Activated CD4-positive, CD25-positive, alpha-beta regulatory T cell (primary cell): ENCODE results near the gene PATJ.
"Not testable (repeated sequence)": the region's sequence is repeated elsewhere in the genome, so short reads cannot be mapped to it uniquely, and the experiment has no call there.

Experiments
- DNase-seq, 4 experiments: peaks; one replicate each; lab custom pipeline; 2025; lab: John Stamatoyannopoulos, UW

PATJ gene

DNA sequence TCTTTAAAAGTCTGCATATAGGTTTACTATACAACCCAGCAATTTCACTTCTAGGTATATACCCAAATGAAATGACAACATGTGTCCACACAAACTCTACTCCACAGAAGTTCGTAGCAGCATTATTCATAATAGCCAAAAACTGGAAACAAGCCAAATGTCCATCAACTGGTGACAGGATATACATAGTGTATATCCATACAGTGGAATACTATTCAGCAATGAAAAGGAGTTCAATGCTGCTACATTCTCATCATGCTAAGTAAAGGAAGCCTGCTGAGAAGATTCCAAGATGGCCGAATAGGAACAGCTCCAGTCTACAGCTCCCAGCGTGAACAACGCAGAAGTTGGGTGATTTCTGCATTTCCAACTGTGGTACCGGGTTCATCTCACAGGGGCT is 200.6 kb downstream of the PATJ start:
- DNase-seq: no peak

DNA sequence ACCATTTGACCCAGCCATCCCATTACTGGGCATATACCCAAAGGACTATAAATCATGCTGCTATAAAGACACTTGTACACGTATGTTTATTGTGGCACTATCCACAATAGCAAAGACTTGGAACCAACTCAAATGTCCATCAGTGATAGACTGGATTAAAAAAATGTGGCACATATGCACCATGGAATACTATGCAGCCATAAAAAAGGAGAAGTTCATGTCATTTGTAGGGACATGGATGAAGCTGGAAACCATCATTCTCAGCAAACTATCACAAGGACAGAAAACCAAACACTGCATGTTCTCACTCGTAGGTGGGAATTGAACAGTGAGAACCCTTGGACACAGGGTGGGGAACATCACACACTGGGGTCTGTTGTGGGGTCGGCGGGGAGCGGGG is 206.4 kb downstream of the PATJ start:
- not testable (repeated sequence) for DNase-seq

DNA sequence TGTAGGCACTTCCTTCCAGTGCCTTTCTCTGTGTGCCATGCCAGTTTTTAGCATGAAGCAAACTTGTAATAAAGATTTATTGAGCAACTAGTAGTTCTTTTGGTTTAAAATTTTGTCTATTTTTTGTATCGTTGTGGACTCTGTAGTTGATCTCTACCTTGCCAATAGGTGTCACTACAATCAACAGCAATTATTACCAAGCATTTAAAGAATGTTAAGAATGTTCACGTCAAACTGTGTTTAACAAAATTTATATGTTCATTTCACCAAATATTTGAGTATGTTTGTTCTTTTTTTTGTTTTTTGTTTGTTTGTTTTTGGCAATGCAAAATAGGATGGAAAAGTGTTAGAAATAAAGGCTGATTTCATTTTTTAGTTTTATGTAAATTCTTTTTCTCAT is 208.1 kb downstream of the PATJ start:
- no peak for DNase-seq

DNA sequence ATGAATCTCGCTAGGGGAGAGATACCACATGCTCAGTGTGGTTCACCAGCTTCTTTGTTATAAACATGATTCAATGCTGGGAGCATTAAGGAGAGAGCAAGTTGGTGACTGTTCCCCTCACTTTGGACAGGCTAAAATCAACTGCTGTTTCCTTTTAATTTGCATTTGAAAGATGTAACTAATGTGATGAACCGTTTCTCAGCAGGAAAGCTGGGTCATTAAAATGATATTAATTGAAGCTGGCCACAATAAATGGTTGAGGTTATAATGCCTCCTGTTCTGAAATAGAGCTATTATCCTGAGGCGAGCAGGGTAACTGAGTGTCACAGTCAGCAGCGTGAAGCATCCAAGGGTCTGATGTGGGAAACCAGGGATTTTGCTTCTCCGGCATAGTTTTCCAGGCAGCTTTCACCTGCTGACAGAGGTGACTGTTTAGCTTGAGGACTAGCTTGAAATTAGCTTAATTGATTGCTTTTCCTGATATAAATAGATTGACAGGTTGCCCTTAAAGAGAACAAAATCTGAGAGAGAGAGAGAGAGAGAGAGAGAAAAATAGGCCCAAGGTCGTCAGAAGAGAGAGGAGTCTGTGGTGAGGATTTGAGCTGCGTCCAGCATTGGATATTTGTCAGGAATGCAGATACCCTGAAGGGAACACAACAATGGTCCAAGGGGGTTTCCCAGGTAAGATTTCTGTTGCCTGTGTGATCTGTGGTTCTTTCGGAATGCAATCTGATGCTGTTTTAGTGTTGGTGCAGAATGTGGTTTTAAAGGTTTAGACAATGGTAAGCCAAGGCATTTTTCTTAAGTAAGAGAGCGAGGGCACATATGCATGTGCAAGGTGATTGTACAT is 209.7 kb downstream of the PATJ start:
- DNase-seq: no peak

DNA sequence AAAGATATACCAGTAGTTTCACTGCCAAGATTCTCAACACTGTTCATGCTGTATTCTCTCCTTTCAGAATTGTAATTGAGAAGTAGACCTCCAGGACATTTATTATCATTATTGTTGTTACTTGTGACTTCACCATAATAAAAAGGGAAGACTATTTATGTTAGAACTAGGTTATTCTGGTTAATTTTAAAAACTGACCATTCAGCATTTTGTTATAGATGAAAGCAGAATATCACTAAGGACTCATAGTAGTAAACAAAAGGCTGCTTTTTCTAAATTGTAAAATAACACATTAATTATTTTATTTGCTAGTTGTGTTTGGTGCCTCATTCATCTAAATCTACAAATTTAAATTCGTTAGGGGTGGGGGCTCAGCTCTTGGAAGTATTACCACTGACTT is 210.4 kb downstream of the PATJ start:
- DNase-seq: no peak

DNA sequence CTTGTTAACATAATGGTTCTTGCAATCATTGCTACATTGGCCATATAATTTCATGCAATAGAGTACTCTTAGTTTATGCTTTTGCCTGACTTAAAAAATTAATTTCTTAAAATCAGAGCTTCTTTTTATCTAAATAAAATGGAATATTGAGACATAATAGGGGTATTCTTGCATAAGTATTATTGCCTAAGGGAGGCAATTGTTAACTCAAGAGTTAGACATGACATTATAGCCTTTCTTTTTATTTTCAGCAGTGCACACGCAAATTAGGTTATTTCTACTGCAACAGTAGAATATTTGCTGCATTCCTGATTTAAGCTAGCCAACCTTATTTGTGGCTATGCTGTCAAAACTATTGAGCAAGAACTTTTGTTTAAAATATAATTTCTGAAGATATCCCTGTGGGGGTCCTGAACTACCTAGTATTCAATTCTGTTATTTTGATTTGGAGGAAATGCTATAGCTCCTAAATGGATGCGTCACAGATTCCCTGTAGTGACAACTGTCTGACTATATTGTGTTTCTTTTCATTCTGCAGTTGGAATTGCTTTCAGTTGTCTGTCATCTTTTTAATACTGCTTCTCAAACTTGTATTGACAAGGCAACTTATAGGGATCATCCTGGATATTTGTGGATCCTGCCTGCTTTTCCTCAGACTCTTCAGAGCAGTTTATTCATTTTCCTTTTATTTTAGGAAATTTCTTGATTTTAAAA is 211.0 kb downstream of the PATJ start:
- no peak for DNase-seq

DNA sequence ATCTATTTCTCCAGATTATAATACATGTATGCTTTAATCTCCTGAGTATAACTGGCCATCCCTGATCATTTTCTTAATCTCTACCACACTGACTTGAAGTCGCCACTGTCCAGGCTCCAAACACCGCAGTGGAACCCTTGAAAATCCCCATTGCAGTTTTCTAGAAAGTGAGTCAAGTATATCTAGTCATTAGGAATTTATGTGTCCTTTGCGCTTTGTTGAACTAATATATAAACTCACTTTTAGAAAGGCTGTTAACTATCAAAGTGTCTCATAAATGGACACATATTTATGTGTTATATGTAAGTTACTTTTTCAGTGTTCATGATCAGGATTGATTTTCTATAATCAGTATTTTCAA is 211.5 kb downstream of the PATJ start:
- DNase-seq: no peak

DNA sequence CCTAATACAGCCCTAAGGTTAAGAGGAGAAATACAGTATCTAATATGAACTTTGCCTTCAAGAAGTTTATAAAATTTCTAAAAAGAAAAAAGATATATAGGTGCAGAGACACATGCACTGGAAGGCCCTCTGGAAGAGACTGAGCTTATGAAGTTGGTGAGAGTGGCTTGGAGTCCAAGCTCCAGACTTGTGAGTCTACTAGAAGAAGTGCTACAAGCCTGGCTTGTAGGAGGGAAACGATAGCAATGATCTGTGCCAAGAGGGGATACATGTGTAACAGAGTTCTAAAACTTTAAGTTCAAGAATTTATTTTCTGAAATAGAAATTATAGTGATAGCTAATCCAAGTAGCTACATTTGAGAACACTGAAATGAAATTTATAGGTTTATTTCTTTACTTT is 213.0 kb downstream of the PATJ start:
- no peak for DNase-seq

DNA sequence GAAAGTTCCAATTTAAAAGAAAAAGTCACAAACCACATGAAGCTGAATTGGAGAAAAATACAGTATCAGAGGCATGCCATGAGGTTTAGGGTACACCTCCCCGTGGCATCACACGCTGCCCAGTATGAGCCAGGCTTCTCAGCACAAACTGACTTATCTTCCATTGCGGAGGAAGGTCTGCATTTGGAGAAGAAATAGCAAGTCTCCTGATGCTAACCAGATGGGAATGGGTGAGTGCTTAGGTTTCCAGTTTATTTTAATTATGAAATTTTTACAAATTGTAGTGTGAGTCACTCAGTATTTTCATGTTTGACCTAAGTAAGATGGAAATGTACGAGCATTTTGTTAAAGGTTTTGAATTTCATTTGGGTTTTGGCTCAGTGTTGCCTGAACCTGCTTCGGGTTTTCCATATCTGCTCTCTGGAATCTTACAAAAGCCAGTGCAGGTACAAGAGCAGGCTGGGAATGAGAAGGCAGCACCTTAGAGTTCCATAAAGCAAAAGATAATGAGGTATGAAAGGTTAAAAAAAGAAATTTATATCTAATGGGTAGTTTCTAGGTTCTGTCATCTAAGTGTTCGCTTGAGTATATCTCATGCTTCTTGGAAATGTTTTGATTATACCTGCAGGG is 213.9 kb downstream of the PATJ start:
- no peak for DNase-seq

DNA sequence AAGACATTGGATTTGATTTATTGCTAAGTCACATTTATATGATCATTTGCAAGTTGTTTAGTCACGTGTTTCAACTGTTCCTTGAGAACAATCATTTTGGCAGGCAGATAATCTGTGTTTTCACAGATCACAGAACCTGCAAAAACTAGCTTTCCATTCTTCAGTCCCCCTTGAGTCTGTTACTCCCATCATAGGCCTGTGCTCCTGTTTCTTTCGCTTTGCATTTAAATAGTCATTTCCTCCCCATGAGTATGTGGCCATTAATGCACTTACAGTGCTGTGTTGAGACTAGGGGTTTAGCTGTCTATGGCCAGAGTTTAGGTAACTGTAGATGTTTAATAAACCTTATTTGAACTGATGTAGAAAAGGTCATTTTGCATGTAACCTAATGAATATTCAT is 214.5 kb downstream of the PATJ start:
- DNase-seq: no peak

DNA sequence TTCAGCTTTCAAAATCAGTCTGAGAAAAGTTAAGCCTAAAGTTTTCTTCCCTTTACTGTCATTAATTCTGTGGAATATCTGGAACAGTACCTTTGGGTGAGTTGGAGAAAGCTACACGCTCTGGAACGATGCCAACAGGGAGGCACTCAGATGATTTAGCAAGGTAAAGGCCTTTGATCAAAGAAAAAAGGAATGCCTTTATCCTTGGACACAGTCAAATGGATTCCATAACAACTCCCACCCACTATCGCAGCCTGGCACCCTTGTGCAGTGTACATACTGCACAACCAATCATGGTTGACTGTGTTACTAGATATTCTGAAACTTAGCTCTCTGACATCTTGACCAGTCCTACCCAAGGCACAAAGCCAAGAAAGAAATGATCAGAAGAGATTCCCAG is 218.7 kb downstream of the PATJ start:
- no peak for DNase-seq

DNA sequence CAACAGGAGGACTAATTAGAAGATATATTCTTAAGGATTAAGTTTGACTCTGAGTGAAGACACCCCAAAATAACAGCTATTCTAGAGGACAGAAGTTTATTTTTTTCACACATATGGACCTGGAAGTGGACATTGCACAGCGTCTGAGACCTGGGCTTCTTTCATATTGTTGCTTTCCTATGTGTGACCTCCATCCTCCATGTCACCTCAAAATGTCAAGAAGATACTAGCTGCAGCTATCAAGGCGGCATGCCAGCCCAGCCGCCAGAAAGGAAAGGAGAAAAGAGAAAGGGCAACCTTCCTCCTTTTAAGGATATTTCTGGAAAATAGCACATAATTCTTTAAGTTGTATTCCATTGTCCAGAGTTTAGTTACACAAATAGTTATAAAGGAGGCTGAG is 220.4 kb downstream of the PATJ start:
- no peak for DNase-seq

DNA sequence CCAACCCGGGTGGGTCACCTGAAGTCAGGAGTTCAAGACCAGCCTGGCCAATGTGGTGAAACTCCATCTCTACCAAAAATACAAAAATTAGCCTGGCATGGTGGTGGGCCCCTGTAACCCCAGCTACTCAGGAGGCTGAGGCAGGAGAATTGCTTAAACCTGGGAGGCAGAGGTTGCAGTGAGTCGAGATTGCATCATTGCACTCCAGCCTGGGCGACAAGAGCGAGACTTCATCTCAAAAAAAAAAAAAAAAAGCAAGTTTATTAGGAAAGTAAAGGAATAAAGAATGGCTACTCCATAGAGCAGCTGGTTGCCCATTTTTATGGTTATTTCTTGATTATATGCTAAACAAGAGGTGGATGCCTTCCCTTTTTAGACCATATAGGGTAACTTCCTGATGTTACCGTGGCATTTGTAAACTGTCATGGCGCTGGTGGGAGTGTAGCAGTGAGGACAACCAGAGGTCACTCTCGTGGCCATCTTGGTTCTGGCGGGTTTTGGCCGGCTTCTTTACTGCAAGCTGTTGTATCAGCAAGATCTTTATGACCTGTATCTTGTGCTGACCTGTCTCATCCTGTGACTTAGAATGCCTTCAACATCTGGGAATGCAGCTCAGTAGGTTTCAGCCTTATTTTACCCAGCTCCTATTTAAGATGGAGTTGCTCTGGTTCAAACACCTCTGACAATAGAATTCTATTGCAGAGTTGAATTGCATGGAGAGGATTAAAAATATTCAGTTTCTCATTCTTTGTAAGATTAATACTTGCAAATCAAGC is 224.4 kb downstream of the PATJ start:
- DNase-seq: not testable (repeated sequence)

DNA sequence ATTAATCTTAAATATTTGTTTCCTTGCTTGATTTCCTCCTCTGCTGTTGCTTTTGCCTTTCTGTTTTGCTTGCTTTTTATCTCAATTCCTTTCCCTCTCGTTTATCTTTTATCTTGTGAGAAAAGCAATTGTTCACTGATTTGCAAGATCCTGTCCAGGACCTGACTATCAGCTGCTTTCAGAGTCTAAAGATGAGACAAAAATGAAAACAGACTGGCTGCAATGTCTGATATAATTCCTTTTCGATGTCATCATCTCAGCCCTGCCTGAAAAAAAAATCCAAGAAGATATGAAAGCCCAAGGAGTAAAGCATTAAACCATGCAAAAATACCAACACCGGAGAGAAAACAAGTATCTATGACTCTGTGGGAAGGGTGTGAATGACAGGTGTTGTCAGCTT is 225.5 kb downstream of the PATJ start:
- DNase-seq: no peak

DNA sequence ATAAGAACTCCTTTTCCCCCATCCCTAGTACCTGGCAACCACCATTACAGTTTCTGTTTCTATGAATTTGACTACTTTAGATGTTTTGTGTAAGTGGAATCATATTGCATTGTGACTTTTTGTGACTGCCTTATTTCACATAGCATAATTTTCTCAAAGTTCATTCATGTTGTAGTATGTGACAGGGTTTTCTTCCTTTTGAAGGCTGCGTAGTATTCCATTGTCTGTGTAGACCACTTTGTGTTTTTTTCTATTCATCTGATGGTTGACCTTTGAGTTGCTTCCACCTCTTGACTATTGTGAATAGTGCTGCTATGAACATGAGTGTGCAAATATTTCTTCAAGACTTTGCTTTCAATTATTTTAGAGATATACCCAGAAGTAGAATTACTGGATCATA is 226.6 kb downstream of the PATJ start:
- DNase-seq: no peak

DNA sequence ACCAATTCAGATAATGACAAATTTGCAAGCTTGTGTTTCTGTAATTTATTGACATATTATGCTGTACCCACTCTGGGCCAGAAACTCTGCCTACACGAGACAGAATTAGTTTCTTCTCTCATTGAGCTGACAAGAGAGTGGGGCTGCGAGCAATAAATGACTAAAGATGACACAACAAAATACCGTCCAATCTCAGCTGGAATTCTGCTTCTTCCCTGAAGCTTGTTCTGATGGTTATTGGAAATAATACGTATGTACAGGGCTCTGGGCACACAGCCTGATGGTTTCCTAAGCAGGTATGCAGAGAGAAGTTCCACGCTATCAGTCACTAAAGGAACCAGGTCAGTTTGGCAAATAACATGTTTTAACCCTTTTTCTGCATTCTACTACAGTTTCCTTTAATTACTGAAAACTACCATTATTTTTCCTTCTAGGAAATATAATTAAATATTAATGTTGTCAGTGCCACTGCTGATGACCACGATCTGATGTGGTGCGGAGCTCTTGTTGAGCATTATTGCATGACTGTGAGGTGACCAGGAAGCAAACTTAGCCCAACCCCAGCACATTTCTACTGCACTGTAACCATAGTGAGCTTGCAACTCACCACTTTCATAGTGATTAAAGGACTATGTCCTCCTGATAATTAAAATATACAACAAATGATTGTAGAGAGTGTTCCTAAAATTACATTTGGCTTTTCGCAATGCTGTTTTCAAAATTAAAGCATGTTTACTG is 231.0 kb downstream of the PATJ start:
- DNase-seq: no peak

DNA sequence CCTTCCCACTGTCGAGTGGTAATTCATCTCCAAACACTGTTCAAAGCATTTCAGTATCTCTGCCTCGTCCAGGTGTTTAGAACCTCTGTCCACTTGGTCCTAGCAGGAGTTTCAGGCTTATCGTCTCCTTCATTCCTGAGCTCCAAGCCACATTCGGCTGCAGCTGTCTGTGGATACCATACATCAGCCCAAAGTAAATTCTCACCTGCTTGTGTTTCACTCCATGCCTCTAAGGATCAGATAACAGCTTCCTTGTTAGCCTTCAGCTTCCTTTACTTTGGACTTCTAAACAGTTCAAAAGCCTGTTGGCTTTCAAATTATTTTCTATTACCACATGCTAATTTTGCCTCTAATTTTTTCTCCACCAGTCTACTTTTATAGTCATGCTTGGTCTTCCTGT is 233.4 kb downstream of the PATJ start:
- no peak for DNase-seq

DNA sequence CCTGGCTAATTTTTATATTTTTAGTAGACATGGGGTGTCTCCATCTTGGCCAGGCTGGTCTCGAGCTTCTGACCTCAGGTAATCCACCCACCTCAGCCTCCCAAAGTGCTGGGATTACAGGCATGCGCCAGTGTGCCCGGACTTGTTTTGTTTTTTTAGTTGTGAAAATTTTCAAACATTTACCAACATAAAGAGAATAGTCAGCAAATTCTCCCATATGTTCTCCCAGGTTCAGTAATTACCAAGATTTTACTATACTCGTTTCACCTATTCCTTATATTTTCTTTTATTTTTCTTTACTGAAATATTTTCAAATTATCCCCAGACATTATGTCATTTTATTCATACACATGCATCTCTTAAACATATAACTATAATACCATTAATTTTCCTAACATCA is 234.3 kb downstream of the PATJ start:
- no peak for DNase-seq

DNA sequence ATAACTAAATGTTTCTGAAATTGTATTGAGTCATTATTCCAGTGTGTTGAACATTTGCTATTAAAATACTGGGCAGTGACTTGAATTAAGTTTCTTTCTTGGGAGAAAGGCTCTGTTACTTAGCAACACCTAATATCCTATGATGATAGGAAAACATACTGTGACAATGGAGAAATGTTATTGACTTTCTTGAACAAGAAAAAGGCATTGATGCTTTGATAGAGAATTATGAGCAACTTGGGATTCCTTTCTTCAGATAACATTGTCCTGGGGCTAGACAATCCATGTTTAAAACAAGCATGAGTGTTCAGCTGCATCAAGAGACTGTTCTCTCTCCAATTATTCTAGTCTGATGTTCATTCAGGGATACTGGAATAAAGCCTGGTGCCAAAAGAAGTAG is 236.5 kb downstream of the PATJ start:
- DNase-seq: no peak

DNA sequence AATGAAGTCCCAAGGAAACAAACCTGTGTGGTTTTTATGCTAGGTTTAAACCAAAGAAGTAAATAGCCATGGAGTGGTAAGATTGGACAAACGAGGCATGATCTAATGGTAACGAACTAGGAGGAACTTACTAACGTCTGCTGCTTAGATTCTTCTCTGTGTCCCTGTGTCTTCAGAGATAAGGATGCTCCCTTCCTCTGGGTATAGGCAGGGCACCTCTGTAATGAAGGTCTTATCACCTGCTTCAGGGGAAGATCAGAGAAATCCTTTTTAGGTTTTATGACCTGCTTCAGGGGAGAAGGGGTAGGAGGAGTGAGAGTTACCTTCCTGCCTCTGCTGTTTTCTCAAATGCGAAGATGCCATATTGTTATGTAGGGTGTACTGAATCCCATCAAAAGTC is 237.4 kb downstream of the PATJ start:
- no peak for DNase-seq

DNA sequence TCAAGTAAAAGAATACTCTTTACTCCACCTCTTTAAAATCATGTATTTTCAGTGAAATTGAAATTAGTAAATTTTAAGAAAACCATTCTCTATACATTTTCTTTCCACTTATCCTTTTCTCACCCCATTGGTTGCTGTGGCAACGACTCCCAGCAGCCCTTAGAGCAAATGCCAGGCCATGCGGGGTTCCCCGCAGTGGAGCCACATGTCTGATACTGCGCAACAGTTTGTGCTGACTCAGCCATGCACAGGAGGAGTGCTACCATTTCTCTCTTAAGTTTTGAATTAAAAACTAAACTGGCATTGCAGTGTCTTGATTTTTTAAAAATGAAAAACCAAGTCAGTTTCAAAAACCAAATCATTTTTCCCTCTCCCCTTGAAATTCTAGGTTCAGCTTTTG is 238.3 kb downstream of the PATJ start:
- no peak for DNase-seq
